HUDEP-2 (cell line): Measurements from ENCODE around the gene GIGYF1.

Experiments
- DNase-seq, 76 experiments: peaks; one replicate each; lab custom pipeline; 2025; ENCODE audit not compliant: unreplicated experiment in 76 of 76; lab: John Stamatoyannopoulos, UW

The GIGYF1 gene

DNA sequence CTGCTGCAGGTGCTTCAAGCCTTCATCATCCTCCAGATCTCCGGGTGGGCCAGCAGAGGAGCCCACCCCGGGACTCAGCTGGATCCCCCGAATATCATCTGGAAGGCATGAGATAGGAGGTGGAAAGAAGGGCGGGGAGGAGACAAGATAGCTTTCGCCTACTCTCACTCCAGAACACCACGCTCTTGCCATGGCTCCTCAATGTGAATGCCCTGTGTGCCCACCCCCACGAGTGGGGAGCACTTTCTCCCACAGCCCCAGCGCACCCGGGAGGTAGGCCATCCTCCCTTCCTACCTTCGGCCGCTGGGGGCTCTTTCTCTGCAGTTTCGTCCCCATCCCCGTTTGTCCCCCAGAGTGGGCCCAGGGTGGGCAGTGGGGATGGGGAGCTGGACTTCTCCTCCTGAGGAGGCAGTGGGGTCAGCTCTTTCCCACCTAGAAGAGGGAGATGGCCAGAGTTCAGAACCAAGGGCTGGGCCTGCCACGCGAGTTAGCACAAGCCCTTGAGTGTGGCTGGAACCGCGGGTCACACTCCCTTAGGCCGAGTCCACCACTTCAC, 8.9 kb downstream of the GIGYF1 start:
- DNase-seq, result no peak

DNA sequence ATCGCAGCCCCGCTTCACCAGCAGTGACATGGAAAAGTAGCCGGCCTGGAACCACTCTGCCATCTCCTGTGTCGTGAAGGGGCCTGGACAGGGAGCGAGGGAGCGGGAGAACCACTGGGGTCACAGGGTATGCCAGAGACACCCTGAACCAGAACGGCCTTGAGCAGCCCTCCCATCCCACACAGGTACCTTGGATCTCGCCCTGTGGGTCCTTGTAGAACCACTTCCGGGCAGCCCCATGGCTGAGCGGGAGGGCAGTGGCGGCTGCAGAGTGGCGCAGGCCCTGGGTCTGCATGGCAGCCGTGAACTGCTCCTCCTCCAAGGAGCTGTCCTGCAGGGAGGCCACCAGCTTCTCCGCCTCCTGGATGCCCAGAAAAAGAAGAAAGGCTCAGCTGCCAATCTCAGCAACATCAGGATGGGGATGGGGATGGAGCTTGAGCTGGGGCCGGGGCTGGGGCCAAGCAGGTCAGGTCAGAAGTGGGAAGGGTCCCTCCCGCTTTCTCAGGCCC, 9.5 kb downstream of the GIGYF1 start:
- no peak for DNase-seq

DNA sequence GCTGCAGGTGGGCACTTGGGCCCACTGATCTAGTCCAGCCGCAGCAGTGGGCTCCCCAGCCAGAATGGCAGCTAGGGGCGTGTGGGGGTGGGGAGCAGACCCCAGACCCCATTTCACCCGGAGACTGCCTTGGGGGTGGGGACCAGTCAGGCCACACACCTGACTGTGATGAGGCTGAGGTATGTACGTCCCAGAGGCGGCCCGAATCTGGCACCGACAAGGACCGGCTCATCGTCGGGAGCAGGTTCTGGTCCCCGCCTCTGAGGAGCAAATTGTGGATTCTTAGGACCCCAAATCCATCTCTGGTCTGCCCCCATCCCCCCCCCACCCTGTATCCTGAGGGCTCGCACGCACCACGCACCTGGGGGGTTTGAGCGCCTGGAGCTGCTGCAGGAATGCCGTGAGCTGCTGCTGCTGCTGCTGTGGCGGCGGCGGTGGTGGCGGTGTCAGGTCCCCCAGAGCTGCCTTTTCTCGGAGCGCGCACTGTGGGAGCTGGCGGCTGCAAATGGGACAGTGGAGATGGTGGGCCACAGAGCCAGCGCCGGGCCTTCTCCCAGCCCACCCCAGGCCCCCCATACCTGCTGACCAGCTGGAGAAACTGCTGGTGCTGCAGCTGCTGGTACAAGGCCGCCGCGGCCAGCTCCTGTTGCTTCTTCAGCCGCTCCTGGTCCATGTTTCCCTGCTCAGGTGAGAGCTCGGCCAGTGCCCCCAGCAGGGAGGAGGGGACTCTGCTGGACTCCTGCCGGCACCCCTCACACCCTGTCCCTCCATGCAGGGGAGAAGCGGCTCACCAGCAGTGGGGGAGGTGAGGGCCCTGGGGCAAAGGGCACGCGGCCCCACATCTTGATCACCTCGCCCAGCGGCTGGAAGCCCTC, 10.2 kb downstream of the GIGYF1 start:
- no peak for DNase-seq

DNA sequence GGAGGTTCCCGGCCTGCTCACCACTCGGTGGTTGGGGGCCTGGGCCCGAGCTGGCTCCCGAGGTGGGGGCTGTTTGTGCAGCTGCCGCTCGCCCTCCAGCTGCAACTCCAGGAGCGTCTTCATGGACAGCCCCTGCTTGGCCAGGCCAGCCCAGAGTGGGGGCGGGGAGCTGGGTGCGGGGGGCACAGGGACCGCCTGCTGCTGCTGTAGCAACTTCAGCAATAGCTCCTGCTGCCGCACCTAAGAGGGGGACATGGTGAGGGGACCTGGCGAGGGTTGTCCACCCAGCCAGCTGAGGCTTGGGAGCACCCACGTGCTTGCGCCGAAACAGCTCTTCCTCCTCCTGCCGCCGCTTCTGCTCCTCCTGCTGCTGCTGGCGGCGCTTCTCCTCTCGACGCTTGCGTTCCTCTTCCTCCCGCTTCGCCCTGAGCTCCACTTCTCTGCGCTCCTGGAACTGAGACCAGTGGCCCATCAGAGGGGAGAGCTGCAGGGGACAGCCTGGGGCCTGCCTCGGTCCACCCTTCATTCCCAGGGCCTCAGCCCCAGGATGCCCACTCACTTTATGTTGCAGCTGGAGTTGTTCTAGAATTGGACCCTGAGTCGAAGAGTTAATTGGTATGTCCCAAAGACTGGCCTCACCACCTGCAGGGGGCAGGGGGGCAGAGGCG, 10.9 kb downstream of the GIGYF1 start:
- no peak for DNase-seq

DNA sequence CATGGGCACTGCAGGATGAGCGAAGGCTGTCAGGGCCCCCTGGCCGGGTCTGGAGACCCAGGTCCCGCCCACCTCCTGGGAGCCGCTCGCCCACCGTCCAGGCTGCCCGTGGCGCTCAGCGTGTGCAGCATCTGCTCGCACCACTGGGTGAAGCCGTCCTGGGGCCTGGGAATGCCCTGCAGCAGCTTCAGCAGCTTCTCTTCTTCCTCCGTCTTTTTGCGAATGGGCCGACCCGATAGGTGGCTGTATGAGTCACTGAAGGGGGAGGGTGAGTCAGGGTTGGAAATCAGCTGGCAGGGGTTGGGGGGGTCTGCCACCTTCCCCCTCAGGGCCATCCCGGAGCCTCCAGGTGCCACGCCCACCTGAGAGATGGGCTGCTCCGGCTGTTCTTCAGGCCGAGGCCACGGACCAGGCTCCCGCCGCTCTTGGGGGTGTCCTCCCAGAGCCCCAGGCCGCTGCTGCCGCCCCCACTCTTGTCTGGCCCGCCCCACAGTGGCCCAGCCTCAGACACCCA, 11.8 kb downstream of the GIGYF1 start:
- peak in 3 of 76 experiments; percentile 13 to 44 (median 20) for DNase-seq

DNA sequence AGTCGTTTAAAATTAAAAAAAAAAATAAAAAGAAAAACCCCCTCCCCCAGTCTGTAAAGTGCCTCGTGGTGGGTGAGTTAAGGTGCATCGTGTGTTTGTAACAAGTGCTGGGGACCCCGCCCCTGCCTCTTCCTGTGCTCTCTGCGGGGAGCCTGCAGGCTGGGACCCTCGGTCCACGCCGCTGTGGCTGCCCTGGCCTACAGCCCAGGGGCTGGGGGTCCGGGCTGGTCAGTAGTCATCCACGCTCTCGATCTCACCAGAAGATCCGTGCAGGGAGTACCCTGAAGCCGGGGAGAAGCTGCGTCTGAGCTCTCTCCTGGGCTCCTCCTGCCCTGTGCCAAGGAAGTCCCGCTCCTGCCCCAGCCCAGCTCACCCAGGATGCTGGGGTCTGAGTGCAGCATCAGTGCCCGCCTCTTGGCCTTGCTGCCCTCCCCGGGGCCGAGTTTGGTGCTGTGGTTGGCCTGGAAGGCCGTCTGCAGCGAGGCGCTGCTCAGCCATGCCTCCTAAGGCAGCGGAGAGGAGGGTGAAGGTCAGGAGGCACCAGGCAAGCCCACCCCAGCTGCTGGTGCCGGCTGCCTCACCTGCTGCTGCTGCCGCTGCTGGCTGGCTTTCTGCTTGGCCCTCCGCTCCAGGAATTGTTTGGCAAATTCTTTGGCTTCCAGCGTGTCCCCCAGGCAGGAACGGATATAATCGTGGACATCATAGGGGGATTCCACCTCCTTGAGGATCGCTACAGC, 12.4 kb downstream of the GIGYF1 start:
- DNase-seq, result no peak

DNA sequence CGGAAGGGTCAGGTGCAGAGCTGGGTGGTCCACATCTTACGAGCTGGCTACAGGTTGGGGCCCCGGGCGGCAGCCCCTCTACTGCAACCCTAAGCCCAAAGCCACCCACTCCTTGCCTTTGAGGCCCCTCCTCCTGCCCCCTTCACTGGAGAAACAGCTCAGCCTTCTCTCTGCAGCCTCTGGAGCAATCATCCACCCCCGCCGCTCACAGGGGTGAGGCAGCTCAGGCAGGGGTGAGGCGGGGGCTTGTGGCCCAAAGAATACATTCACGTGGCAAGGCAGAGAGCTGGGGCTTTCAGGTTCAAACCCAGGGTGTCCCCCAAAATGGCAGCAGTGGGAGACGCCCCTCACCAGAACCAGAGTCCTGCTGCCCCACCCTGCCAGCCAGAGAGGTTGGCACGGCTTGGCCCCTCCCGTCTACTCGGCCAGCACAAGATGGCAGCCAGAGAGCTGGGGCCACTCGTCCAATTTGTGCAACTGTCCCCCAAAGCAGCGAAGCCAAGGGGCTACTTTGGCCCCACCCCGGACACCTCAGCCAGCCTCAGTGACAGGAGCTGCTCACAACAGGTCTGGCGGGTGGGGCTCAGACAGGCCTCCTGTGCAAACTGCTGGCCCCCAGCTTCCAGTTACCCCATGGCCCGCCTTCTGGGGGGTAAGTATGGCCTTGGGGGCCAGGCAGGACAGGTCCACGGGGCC, 13.3 kb downstream of the GIGYF1 start:
- peak in 3 of 76 experiments; percentile 16 to 30 (median 26) for DNase-seq

DNA sequence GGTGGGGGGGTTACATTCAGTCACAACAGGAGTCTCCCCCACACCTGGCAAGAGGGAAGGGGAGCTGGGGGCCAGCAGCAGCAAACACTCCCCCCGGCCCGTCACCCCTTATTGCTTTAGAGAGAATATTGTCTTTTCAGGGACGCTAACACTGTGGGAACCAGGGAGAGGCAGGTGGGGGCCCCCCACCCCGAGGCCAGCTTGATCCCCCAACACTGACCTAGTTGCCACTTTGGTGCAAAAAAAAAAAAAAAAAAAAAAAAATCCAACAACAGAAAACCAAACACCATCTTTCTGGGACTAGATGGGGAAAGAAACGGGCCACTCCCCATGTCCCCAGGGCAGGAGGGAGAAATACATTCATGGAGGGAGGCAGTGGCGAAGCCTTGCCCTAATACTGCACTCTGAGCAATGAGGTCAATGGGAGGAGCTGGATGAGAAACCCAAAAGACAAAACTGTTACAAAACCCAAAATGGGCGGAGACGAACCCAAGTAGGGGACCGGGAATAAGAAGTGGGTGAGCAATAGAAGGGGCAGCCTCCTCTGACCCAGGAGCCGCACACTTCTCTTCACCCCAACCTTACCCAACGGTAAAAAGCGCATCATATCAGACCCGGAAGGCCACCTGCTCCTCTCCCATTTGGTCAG, 14.0 kb downstream of the GIGYF1 start:
- peak in 8 of 76 experiments; percentile 8 to 50 (median 24) for DNase-seq

DNA sequence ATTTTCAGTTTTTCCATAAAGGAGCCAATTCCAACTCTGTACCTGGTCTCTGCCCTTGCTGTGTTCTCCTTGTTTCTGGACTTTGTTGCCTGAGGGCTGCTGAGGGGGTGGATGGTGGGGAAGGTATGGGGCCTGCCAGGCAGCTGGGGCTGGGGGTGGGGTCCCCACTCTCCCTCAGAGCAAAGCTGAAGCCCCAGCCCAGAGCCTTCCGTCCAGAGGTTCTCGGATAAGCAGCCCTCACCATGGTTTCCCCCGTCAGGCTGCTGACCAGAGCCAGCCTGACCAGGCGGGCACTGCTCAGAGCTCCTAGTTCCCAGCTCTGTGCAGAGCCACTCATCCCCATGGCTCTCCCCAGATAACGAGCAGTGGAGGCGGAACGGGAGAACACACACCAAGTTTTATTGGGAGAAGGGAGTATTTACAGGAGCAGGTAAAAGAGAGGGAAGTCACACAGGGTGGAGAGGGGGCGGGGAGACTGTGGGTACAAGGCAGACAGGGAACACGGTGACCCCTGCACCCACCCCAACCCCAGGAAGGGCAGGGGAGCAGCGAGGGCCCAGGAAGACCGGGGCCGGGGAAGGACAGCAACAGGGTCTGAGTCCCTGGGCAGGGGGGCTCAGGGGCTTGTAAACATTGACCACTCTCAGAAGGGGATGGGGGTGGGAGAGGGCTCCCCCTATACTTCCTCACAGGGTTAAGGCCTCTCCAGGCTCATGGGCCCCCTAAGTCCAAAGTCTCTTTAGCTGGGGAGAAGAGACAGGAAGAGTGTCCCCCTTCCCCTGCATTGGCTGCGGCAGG, 14.7 kb downstream of the GIGYF1 start:
- DNase-seq, result no peak

DNA sequence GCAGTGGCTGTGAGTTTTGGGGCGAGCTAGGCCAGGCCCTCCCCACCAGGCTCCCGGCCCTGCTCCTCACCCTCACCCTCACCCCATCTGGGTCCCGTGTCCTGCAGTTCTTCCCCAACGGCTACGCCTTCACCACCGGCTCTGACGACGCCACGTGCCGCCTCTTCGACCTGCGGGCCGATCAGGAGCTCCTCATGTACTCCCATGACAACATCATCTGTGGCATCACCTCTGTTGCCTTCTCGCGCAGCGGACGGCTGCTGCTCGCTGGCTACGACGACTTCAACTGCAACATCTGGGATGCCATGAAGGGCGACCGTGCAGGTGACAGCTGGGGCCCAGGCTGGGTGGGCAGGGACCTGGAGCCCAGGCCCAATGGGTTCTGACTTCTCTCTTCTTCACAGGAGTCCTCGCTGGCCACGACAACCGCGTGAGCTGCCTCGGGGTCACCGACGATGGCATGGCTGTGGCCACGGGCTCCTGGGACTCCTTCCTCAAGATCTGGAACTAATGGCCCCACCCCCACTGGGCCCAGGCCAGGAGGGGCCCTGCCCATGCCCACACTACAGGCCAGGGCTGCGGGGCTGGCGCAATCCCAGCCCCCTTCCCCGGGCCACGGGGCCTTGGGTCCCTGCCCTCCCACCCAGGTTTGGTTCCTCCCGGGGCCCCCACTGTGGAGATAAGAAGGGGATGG, 15.6 kb downstream of the GIGYF1 start:
- DNase-seq, result peak in 1 of 76 experiments; percentile 21

DNA sequence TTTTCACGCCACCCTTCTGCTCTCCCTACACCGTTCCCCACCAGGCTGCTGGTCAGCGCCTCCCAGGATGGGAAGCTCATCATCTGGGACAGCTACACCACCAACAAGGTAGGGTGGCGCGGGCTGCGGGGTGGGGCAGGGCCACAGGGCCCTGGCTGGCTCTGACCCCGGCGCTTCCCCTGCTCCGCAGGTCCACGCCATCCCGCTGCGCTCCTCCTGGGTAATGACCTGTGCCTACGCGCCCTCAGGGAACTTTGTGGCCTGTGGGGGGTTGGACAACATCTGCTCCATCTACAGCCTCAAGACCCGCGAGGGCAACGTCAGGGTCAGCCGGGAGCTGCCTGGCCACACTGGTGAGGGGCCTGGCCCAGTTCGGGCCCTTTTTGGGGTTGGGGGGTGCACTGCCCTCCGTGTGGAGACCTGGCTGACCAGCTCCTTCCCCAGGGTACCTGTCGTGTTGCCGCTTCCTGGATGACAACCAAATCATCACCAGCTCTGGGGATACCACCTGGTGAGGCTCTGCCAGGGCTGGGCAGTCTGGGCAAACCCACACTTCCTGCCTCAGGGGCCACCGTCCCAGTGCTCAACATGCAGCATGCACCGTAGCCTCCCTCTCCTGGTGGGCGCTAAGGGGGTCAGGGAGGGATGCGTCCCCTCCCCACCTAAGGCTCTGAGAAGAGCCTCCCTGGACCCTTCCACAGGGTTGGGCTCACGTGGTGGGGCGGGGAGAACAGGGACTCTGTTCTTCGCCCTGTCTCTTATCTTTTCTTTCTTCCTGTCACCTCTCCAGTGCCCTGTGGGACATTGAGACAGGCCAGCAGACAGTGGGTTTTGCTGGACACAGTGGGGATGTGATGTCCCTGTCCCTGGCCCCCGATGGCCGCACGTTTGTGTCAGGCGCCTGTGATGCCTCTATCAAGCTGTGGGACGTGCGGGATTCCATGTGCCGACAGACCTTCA, 16.5 kb downstream of the GIGYF1 start:
- no peak for DNase-seq

DNA sequence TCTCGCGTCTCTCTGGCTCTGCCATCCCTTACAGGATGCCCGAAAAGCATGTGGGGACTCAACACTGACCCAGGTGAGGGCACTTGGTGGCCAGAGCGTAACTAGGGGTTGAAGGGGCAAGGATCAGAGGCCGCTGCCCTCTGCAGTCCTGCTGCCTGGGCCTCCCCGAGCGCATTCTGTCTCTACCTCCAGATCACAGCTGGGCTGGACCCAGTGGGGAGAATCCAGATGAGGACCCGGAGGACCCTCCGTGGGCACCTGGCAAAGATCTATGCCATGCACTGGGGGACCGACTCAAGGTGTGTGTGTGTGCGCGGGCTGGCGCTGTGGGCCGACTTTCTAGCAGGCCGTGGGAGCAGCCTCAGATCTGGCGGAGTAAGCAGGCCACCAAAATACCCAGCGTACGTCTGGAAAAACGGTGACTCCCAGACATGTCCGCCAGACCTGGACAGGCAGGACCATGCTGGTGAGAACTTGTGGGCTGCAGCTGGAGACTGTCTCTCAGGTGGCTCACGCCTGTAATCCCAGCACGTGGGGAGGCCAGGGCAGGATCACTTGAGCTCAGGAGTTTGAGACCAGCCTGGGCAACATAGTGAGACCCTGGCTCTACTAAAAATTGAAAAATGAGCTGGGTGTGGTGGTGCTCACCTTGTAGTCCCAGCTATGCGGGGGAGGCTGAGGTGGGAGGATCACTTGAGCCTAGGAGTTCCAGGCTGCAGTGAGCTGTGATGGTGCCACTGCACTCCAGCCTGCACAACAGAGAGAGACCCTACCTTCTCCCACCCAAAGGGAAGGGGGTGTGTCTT, 17.3 kb downstream of the GIGYF1 start:
- DNase-seq, result no peak

DNA sequence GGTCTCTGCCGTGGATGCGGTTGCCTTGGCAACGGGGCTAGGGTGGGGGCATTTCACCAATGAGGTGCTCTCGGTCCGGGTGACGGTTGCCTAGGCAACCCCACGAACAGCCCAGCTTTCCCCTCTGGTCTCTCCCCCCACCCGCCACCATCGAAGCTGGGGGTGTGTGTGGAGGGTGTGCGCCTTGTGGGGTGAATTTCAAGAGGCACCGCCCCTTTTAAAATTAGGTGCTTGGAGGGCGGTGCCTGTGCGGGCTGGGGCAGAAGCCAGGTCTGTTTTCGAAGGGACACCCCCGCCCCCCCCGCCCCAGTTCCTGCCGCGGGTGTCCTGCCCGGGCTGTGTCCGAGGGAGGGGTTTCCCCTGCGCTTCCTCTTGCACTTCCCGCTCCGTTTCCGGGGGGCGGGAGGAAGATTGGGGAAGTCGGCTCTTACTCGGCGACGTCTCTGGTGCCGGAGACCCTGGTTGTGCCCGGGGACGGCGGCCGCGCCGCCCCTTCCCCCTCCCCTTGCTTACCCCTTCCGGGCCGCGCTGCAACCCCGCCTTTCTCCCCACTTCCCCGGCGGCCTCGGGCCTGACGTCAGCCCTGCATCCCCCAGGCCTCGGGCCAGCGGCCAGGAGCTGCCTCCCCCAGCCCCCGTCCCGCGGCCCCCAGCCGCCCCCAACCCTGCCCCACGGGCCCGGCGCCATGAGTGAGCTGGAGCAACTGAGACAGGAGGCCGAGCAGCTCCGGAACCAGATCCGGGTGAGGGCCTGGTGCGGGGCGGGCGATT, 18.3 kb downstream of the GIGYF1 start:
- DNase-seq, result peak in 74 of 76 experiments; percentile 15 to 87 (median 70)

DNA sequence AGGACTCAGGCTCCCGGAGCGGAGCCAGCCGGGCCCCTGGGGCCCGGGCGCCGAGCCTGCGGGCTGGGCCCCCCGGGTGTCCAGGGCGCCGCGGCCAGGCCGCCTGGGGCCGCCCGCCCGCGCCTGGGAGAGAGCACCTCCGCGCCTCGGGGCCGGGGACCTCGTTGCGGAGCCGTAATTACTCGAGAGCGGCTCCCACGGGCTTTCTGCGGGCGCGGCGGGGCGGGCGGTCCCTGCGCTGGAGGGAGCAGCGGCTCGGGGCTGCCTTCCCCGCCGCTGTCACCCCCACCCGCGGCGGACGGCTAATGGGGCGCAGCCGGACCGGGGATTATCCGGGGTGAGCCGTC, 19.0 kb downstream of the GIGYF1 start:
- peak in 3 of 76 experiments; percentile 38 to 47 (median 39) for DNase-seq

DNA sequence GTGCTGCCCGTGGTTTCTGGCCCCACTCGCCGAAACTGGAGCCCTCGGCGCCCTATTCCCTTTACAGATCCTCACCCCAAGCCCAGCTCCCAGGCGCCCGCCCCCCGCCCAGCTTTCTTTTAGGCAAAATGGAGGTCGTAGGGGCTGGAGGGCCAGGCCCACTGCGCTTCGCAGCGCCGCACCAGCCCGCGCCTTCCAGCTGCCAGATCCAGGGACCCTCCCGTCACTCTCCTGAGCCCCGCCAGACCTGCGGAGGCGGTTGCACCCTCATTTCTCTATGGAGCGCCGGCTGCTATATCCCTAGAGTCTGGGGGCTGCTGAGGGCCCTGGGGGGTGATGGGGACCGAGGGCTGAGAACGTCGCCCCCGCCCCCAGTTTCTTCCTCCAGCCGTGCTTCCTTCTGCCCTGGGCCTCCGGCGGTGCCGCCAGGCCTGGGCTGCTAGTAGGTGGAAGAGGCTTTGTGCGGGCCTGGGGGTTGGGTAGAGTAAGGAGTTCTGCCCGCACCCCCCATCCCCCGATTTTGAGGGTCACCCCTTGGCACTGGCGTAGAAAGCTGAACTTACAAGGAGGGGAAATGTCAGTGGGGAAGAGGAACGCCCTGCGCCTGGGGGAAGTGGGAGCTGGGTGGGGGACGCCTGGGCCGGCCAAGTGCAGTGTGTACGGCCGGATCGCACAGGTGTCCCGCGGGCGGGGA, 19.5 kb downstream of the GIGYF1 start:
- peak in 10 of 76 experiments; percentile 14 to 59 (median 32) for DNase-seq
